ENCODE measurements around the gene SLC43A3. TPM values are rescaled to one million over a fixed set of nuclear protein-coding genes. Genes with fewer than 3 reads are reported as not detected.

The SLC43A3 gene
- total and polyA plus RNA-seq, 7 donors, result 11.3 to 43.9 (median 25.2) TPM

DNA sequence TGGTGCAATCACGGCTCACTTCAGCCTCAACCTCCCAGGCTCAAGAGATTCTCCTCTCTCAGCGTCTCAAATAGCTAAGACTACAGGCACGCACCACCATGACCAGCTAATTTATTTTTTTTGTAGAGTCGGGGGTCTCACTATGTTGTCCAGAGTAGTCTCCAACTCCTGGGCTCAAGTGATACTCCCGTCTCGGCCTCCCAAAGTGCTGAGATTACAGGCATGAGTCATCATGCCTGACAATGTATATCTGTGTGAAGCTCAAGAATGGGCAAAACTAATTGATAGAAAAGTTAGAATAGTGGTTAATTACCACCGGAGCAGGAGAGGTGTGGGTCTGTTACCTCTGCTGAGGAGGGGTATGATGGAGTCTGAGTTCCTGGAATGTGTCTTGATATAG is 9.1 kb upstream of the SLC43A3 start:
- 89 to 94% methylated on average over 7 of the region's 7 CpGs for WGBS, 2 donors
- intact Hi-C loops (cut with DNase I), result no loop called here

DNA sequence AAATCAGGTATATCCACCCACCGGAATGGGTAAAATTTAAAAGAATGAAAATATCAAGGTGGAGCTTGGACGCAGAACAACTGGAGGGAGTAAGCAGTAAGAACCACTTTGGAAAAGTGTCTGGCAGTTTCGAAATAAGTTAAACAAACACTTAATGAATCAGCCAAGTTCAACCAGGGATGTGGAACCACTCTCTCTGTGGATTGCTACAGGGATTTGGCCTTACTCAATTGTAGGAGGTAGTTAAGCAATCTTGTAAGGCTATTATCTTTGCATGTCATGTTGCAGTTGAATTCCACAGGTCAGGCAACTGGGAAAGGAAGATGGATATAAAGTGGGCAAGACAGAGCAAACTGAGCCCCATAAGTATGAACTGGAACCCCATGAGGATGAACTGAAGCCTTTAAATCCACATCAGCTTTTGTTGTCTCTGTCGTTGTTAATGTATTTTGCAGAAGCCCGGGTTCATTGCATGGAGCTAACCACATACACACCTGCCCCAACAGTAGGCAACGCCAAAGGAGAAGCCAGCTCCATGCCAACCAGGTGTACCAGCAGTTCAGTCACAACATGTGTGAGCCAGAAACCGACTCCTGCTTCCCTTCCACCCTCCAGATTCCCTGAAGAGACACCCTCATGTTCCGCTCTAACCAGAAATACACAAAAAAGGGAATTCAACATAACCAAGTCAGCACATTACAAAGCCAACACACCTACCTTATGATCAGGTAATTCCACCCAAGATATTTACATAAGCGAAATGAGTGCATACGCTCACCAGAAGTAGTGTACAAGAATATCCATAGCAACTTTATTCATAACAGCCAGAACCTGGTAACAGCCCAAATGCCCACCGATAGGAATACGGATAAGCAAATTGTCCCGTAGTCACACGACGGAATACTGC is 8.0 kb upstream of the SLC43A3 start:
- 78 to 80% methylated on average over 15 of the region's 15 CpGs for WGBS, 2 donors

More for the DNA sequence above, 9.1 kb upstream of the SLC43A3 start:
- Histone ChIP-seq H3K4me3 (no peak overlapping the region), H3K9me3 (no peaks in the 10 kb centered on the region), H3K36me3 (no peaks in the 10 kb centered on the region), H3K27me3 (no peaks in the 10 kb centered on the region), H3K27ac (no peak overlapping the region), H3K4me1 (peaks cover 0 to 19% (median 13%) of the 10 kb centered on the region in 4 donors)
- no peak for DNase-seq
- TF ChIP-seq EP300 (IDR thresholded peaks at IDR 0.05), result no peak
- no peak for TF ChIP-seq POLR2A (IDR thresholded peaks at IDR 0.05)
- TF ChIP-seq POLR2AphosphoS5 (IDR thresholded peaks at IDR 0.05), result no peak
- TF ChIP-seq, protein P1, sequence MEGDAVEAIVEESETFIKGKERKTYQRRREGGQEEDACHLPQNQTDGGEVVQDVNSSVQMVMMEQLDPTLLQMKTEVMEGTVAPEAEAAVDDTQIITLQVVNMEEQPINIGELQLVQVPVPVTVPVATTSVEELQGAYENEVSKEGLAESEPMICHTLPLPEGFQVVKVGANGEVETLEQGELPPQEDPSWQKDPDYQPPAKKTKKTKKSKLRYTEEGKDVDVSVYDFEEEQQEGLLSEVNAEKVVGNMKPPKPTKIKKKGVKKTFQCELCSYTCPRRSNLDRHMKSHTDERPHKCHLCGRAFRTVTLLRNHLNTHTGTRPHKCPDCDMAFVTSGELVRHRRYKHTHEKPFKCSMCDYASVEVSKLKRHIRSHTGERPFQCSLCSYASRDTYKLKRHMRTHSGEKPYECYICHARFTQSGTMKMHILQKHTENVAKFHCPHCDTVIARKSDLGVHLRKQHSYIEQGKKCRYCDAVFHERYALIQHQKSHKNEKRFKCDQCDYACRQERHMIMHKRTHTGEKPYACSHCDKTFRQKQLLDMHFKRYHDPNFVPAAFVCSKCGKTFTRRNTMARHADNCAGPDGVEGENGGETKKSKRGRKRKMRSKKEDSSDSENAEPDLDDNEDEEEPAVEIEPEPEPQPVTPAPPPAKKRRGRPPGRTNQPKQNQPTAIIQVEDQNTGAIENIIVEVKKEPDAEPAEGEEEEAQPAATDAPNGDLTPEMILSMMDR (IDR thresholded peaks at IDR 0.05), result no peak

GRCh38 chr11:57432714-57433163 is 5.8 kb upstream of the SLC43A3 start:
- no peaks in the 10 kb centered on the region for H3K27me3 ChIP-seq
- TF ChIP-seq, protein P1 (IDR thresholded peaks at IDR 0.05), result no peak
- no peak for TF ChIP-seq POLR2AphosphoS5 (IDR thresholded peaks at IDR 0.05)
- no peak for TF ChIP-seq POLR2A (IDR thresholded peaks at IDR 0.05)
- TF ChIP-seq EP300 (IDR thresholded peaks at IDR 0.05), result no peak
- no peak for DNase-seq
- no peaks in the 10 kb centered on the region for H3K9me3 ChIP-seq
- no peak overlapping the region for H3K27ac ChIP-seq
- intact Hi-C loops (cut with DNase I), result loop anchor here (5.0 kb wide), 1 partner anchor 85 kb away; no protein-coding TSS in a partner anchor
- WGBS, 2 donors, result 58 to 82% methylated on average over 7 of the region's 7 CpGs
- H3K4me1 ChIP-seq, result peaks cover 0 to 25% (median 19%) of the 10 kb centered on the region in 4 donors
- H3K4me3 ChIP-seq, result no peak overlapping the region
- no peaks in the 10 kb centered on the region for H3K36me3 ChIP-seq

More for the DNA sequence above, 8.0 kb upstream of the SLC43A3 start:
- H3K4me1 ChIP-seq, result peaks cover 0 to 19% (median 13%) of the 10 kb centered on the region in 4 donors
- intact Hi-C loops (cut with DNase I), result loop anchor here (5.0 kb wide), 1 partner anchor 88 kb away; no protein-coding TSS in a partner anchor
- no peak for DNase-seq
- H3K36me3 ChIP-seq, result no peaks in the 10 kb centered on the region
- TF ChIP-seq, protein P1 (IDR thresholded peaks at IDR 0.05), result no peak
- TF ChIP-seq POLR2AphosphoS5 (IDR thresholded peaks at IDR 0.05), result peak; percentile 42 to 69 (median 62)
- no peak overlapping the region for H3K4me3 ChIP-seq
- H3K27ac ChIP-seq, result peak overlapping the region in 3 of 4 donors; percentile 48 to 64 (median 51)
- no peaks in the 10 kb centered on the region for H3K27me3 ChIP-seq
- H3K9me3 ChIP-seq, result no peaks in the 10 kb centered on the region

DNA sequence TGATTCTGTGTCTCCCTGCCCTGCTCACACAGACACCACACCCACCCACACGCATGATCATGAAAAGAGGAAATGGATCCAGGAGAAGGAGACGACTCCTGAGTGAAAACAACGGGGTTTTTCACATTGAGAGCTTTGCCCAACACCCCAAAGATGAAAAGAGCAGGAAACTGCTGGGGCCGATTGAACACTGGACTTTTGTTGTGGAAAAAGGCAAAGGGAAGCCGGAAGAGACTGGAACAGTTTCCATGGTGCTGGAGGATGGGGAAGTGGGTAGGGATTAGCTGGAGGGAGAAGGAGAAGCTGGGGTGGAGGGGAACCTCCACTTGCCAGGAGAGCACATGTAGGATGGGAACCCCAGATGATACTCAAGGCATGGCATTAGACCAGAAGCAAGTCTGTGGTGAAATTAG is 5.2 kb upstream of the SLC43A3 start:
- Histone ChIP-seq H3K4me1 (peaks cover 0 to 31% (median 25%) of the 10 kb centered on the region in 4 donors), H3K36me3 (no peaks in the 10 kb centered on the region), H3K27me3 (no peaks in the 10 kb centered on the region), H3K9me3 (no peaks in the 10 kb centered on the region), H3K27ac (no peak overlapping the region), H3K4me3 (no peak overlapping the region)
- WGBS, 2 donors, result 62 to 65% methylated on average over 5 of the region's 5 CpGs
- DNase-seq, result no peak
- intact Hi-C loops (cut with DNase I), result loop anchor here (5.0 kb wide), 1 partner anchor 85 kb away; no protein-coding TSS in a partner anchor
- TF ChIP-seq, protein P1 (IDR thresholded peaks at IDR 0.05), result no peak
- TF ChIP-seq POLR2A (IDR thresholded peaks at IDR 0.05) (no peak), EP300 (IDR thresholded peaks at IDR 0.05) (no peak), POLR2AphosphoS5 (IDR thresholded peaks at IDR 0.05) (no peak)
